HG03521 (cell line): ENCODE results near the gene PGD.
"Not testable (repeated sequence)": the region's sequence is repeated elsewhere in the genome, so short reads cannot be mapped to it uniquely, and the experiment has no call there.

Source experiments
- ATAC-seq: cut with Tn5 transposase; IDR thresholded peaks from one replicate; pipeline ENCODE4 v1.9.1; 2021; ENCODE audit warnings: mild to moderate bottlenecking, moderate library complexity; ENCODE audit not compliant: unreplicated experiment

The PGD gene

DNA sequence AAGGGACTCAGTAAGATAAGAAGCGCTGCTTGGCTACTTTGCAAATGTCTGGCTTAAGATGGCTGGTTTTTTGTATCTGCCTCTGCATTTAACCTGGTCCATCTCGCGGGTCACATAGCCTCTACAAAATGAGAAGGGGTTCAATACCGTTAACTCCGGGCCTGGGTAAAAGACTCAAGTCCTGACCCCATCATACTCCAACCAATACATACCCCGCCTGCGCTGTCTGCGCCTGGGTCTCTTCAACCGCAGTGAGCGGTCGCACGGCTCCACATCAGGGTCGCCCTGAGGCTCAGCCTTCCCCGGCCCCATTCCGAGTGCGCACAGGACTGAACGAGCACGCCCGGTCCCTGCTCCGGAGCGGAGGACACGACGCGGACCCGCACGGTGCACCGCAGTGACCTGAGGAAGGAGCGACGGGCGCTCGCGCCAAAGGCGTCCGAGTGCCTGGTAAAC is 558 bp upstream of the PGD start:
- ATAC-seq, result no peak

DNA sequence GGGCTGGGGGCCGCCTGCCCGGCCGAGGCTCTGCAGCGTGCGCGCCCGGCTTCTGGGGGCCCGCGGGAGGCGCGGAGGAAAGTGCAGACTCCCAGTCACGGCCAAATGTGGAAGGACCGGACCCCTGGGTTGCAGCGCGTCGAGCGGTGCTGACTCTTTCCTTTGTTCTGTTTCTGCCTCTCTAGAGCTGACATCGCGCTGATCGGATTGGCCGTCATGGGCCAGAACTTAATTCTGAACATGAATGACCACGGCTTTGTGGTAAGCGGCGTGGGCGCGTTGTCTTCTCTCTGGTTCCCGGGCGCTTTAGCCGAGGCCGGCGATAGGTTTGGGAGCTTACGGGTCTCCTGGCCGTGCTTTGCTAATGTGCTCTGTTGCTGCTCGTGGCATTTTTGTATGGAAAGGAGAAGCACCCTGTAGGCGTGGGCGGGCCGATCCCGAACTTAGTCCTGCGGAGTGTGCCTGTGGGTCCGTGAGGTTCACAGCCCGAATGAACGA is 629 bp downstream of the PGD start:
- ATAC-seq, result no peak

DNA sequence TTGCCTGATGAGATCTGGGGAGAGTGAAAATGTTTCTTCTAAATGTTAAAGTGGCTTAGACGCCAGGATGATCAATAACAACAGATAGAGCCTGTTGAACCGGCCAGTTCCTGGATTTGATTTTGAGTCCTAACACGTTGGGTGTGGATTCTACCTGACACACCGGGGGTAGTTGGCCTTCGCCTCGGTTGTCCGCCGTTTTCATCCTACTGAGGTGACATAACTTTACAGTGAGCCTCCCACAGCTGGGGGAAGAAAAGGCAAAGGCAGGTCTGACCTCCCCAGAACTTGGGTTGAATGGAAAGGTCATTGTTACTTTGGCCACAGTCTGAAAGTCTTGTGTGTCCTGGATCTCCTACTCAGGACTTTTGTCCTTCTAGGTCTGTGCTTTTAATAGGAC is 1.1 kb downstream of the PGD start:
- ATAC-seq, result no peak

DNA sequence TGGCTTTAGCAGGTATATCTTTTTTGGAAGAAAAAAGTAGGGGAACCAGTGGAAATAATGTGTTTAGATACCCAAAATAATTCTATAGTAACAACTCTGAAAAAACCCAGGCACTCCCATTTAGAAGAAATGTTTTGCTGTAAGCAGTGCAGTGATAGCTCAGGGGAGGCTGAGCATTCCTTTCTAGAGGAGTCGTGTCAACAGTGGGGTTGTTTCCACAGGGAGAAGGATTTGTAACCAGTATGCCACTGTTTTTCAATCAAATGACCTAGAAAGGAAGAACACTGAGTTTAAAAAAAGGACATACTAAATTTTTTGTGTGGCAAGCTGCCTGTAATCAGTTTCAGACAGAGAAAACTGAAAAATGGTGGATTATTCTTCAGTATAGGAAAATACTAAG is 2.4 kb downstream of the PGD start:
- ATAC-seq, result no peak

DNA sequence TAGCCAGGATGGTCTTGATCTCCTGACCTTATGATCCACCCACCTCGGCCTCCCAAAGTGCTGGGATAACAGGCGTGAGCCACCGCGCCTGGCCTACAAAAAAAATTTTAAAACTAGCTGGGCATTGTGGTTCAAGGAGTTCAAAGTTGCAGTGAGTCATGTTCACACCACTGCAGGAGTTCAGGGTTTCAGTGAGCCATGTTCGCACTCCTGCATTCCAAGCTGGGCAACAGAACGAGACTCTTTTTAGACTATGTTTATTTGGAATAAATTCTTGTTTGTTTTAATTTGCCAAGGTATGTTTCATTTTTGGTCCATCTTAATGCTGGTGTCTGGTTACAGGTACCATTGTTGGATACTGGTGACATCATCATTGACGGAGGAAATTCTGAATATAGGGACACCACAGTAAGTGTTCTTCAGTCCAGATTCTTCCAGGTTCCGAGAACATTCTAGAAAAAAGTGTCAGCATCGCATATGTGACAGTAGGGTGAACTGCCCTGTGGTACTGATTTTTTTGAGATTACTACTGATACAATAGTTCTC is 3.9 kb downstream of the PGD start:
- no peak for ATAC-seq

DNA sequence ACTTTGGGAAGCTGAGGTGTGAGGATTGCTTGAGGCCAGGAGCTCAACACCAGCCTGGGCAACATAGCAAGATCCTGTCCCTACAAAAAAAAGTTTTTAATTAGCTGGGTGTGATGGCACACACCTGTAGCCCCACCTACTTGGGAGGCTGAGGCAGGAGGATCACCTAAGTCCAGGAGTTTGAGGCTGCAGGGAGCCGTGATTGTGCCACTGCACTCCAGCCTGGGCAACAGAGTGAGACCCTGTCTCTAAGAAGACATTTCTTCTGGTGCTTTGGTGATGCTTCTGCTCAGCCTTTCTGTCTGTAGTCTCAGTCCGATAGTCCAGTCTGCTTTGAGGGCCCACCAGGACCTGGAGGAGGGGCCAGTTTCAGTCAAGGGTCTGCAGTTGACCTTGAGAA is 8.3 kb downstream of the PGD start:
- no peak for ATAC-seq

DNA sequence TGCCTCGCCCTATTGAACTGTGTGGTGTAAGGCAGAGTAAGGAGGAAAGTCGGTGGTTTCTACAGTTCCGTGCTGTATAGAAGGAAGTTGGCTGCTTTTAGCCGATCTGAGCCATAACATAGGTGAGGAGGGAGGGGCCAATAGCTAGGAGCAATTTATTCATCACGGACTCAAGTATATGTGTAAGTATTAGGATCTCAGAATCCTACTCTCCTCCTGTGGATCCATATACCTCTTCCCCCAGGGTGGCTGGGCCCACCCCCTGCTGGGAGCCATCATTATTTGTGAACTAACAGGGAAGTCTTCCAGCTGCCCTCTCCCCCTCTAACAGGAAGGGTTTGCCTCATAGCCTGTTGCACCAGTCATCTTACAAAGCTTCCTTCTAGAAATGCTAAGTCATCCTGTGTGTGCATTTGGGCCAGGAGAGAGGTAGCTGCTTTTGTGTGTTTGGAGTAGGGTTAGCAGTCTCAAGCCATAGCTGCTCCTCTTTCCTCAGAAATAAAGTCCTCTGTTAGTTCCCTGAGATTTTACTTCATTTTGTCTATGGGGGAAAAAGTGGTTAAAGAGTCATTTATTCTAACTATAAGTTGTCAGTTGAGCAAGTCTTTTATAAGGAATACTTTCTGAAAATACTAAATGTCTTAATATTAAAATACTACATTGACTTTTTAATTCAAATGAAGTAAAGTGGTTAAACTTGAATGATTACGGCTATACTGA is 16.5 kb downstream of the PGD start:
- ATAC-seq, result no peak

DNA sequence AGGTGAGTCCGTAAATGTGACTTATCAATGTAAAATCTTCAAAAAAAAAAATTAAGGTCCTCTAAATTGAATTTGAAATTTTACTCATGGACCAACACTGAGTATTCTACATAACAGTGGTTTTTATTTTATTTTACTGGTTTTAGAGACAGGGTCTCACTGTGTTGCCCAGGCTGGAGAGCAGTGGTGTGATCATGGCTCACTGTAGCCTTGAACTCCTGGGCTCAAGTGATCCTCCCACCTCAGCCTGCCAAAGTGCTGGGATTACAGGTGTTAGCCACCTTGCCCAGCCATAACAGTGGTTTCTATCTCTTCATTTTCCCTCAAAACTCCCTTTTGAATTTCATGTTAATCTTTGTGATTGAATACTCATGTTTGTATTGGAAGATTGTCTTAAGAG is 17.1 kb downstream of the PGD start:
- not testable (repeated sequence) for ATAC-seq

DNA sequence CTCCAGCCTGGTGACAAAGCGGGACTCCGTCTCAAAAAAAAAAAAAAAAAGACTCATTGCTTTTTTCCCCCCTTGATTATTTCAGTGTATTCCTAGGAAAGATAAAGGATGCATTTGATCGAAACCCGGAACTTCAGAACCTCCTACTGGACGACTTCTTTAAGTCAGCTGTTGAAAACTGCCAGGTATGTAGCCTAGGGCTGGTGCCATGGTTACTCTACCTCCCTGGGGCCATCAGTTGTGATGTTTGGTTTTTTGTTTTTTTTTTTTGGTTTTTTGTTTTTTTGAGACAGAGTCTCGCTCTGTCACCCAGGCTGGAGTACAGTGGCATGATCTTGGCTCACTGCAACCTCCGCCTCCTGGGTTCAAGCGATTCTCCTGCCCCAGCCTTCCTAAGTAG is 19.9 kb downstream of the PGD start:
- not testable (repeated sequence) for ATAC-seq

DNA sequence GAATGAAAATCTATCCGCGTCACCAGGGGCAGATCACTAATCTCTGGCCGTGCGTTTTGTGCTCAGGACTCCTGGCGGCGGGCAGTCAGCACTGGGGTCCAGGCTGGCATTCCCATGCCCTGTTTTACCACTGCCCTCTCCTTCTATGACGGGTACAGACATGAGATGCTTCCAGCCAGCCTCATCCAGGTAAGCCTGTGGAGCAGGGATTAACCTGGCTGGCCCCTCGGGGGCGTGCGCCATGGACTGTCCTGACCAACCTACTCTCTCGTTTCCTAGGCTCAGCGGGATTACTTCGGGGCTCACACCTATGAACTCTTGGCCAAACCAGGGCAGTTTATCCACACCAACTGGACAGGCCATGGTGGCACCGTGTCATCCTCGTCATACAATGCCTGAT is 20.5 kb downstream of the PGD start:
- no peak for ATAC-seq

DNA sequence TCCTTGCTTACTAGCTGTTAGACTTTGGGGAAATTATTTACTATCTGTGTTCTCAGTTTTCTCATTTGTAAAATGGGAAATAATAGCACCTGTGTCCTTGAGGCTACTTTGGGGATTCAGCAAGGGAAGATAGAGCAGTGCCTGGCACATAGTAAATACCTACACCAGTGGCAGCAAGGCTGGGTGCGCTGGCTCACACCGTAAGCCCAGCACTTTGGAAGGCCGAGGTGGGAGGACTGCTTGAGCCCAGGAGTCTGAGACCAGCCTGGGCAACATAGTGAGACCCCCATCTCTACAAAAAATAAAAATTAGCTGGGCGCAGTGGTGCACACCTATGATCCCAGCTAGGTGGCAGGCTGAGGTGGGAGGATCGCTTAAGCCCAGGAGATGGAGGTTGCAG is 22.8 kb downstream of the PGD start:
- no peak for ATAC-seq

DNA sequence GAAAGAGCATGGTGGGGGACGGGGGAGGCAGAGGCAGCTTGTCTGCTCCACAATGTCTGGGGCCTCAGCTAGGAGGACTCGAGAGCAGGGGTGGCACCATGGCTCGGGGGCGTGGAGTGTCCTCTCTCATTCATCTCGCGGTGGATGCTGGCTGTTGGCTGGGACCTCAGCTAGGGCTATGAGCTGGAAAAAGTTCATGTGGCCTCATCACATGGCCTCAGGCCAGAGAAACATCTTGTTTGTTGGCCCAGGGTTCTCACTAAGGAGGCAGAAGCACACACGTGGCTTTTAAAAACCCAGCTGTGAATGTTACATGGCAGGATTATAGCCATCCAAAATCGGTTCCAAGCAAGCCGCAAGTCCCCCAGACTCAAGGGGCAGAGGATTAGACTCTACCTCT is 25.2 kb downstream of the PGD start:
- no peak for ATAC-seq

DNA sequence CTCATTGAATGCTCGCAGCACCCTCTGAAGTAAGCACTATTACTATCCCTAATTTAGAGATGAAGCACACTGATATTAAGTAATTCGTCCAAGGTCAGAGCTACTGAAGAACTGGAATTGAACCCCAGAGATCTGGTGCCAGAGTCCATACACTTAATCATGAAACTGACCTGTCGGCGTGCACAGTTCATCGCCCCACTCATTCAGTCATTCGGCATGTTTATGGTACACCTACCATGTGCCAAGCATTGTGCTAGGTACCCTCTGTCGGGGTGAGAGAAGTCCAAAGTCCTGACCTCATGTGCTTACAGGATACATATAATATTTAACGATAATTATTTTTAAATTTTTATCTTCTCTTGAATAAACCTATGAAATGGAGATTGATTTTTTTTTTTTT is 25.8 kb downstream of the PGD start:
- no peak for ATAC-seq

DNA sequence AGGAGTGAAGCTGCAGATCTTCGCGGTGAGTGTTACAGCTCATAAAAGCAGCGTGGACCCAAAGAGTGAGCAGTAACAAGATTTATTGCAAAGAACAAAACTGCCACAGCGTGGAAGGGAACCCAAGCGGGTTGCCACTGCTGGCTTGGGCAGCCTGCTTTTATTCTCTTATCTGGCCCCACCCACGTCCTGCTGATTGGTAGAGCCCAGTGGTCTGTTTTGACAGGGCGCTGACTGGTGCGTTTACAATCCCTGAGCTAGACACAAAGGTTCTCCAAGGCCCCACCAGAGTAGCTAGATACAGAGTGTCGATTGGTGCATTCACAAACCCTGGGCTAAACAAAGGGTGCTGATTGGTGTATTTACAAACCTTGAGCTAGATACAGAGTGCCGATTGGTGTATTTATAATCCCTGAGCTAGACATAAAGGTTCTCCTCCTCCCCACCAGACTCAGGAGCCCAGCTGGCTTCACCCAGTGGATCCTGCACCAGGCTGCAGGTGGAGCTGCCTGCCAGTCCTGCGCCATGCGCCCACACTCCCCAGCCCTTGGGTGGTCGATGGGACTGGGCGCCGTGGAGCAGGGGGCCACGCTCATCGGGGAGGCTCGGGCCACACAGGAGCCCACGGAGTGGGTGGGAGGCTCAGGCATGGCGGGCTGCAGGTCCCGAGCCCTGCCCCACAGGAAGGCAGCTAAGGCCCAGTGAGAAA is 27.1 kb downstream of the PGD start:
- not testable (repeated sequence) for ATAC-seq

DNA sequence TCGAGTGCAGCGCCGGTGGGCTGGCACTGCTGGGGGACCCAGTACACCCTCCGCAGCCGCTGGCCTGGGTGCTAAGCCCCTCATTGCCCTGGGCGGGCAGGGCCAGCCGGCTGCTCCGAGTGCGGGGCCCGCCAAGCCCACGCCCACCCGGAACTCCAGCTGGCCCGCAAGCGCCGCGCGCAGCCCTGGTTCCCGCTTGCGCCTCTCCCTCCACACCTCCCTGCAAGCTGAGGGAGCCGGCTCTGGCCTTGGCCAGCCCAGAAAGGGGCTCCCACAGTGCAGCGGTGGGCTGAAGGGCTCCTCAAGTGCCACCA is 27.6 kb downstream of the PGD start:
- ATAC-seq, result not testable (repeated sequence)

DNA sequence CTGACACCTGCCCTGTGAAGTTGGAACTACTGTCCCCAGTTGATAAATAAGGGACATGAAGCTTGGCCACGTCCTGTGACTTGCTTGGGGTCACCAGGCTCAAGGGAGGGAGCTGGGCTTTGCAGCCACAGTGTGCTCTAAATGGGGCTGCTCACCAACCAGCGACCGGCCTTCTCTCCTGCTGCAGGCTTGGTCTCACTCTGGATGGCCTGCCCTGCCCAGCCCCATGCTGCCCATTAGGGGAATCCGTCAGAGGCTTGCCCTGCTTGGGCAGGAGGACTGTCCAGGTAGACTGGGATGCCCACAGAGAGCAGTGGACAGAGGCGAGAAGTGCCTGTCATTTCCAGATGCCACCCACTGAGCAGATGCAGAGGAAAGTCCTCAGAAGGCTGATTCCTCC is 30.1 kb downstream of the PGD start:
- ATAC-seq, result no peak

DNA sequence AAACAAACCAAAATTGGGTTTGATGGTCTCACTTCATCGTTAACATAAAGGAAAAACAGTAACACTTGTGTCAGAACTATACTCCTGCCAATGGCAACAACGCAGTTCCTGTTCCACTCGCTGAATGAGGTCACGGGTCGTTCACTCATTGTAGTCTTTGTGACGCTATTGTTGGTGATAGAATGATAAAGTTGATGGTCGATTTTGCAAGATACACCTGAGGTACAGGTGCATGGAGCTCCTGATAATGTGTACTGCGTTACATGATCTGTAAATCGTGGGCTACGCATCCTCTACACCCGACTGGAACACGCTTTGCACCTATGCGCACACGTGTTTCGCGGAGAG is 31.0 kb downstream of the PGD start:
- peak; percentile 19 for ATAC-seq

DNA sequence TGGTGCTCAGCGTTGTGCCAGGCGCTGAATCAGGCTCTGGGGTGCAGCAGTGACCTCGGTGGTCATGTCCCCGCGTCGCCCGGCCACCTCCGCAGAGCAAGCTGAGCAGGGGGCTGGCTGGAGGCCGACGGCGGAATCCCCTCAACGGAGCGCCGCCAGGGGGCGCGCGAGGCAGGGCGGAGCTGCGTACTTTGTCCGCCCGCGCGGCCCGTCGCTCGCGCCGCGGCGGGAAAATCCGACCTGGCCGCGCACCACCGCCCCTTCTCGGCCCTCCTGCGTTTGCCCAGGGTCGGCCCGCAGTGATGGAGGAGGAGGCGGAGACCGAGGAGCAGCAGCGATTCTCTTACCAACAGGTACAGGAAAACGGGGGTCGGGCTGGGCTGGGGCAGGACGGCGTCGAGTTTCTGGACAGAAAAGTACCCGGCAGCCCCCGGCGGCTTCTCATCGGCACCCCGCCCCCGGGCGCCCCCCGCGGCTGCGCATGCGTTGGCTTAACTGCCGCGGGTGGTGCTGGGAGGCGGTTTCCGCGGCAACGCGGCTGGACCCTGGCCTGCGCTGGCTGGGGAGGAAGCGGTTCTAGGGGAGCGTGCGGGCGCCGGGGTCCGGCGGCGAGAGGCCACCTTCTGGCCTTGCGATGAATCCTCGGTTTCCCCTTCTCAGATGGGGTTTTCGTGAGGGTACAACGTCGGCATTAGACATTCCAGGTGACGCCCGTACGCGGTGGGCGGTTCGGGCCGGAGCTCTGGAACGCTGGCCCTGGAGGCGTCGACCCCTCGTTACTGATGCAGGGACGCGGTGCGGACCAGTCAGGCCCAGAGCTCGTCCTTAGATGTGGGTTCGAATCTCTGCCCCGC is 31.6 kb downstream of the PGD start, which contains the start of gene CENPS:
Gene CENPS, plus strand, starts transcription at position 218 of the 854 bp plus-strand sequence. Its CDS starts 85 bp downstream, at position 303.
- ATAC-seq, result peak; percentile 74

DNA sequence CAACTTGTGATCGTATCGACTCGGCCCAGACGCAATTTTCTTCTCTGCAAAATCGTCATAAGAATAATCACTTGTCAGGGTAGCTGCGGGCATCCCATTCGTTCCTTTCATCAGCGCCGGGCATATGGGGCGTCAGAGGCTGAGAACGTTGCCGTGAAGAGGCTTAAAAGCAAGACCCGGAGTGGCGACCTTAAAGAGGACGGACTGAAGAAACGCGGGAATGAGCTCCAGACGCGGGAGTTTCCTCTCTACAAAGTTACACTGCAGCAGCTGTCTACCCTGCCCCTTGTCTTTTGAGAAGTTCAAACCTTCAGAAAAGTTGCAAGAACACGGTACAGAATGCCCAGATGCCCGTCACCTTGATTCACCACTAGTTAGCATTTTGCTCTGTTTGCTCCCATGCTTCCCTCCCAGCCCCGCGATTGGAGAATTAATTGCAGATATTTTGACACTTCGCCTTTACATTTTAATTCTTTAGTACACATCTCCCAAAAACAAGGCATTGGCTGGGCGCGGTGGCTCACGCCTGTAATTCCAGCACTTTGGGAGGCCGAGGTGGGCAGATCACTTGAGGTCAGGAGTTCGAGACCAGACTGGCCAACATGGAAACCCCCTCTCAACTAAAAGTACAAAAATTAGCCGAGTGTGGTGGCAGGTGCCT is 32.3 kb downstream of the PGD start:
- no peak for ATAC-seq

DNA sequence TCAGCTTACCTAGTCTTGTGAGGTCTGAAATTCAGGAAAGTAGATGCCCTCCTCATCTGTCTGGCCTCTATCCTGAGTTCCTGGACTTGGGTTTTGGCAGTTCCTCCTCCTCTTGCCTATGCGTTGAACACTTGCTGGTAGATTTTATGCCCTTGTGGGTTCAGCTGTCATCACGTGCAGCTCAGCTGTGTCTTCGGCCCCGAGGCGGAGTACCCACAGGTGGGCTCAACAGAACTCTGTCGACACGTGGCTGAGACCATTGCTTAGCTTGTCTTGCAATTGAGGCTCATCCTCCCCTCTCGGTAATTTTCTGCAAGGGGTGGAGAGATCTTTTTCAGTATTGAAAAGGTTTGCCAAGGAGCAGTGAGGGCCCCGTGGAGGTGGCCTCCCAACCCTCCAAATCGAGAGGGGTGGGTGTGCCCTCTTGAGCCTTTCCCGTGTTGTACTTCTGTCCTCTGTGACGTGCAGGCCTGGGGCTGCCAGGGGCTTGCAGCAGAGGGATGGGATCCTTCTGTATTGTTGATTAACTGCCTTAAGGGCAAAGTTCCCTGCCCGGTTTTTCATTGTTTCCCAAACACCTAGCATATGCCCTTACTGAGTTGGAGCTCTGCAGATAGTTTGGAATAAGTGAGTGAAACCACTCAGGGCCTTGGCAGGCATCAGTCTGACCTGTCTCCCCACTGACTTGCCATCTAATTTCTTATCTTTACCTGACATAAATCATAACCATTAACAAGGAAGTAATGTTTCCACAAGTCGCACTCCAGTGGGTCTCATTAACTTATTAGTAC is 34.2 kb downstream of the PGD start:
- no peak for ATAC-seq
